ENCODE data around the gene KRTAP4-8.
"Not testable (repeated sequence)": the region's sequence is repeated elsewhere in the genome, so short reads cannot be mapped to it uniquely, and the experiment has no call there.

The KRTAP4-8 gene

GRCh38 chr17:41118721-41119120 lies 20.8 kb upstream of the KRTAP4-8 start:
- no peak for TF ChIP-seq CTCF (IDR thresholded peaks at IDR 0.05; ENCODE audit: insufficient read depth, low read depth, low read length, missing control alignments)
- peak; percentile 15 for DNase-seq (ENCODE audit: low read depth)

DNA sequence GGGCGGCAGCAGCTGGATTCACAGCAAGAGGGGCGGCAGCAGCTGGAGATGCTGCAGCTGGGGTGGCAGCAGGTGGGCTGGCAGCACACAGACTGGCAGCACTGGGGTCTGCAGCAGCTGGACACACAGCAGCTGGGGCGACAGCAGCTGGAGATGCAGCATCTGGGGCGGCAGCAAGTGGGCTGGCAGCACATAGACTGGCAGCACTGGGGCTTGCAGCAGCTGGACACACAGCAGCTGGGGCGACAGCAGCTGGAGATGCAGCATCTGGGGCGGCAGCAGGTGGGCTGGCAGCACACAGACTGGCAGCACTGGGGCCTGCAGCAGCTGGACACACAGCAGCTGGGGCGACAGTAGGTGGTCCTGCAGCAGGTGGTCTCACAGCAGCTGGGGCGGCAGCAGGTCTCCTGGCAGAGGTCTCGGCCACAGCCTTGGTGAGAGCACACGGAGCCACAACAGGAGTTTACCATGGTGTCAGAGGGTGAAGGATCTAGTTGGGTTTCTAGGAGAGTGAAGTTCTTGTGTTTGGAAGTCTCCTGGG lies 20.0 kb upstream of the KRTAP4-8 start, which contains the start of gene KRTAP4-11:
KRTAP4-11 (minus strand) TSS at position 528 of the 541 bp plus-strand sequence; CDS start at position 470, 58 bp downstream.
- DNase-seq (ENCODE audit: low read depth); H3K4me3 ChIP-seq (ENCODE audit: low read length): not testable (repeated sequence)

More at GRCh38 chr17:41118721-41119120, 20.8 kb upstream of the KRTAP4-8 start:
- H3K4me3 ChIP-seq (ENCODE audit: low read length) = no peak overlapping the region

- DNase-seq (ENCODE audit: low read depth) = no peak
- TF ChIP-seq CTCF (IDR thresholded peaks at IDR 0.05; ENCODE audit: insufficient read depth, low read depth, low read length, missing control alignments) = no peak
- H3K4me3 ChIP-seq (ENCODE audit: low read length) = no peak overlapping the region
Measured at GRCh38 chr17:41116297-41116696, 18.4 kb upstream of the KRTAP4-8 start.

- no peak for DNase-seq (ENCODE audit: low read depth)
- no peak for TF ChIP-seq CTCF (IDR thresholded peaks at IDR 0.05; ENCODE audit: insufficient read depth, low read depth, low read length, missing control alignments)
- no peak overlapping the region for H3K4me3 ChIP-seq (ENCODE audit: low read length)
Measured at GRCh38 chr17:41111151-41111885, 13.4 kb upstream of the KRTAP4-8 start.

DNA sequence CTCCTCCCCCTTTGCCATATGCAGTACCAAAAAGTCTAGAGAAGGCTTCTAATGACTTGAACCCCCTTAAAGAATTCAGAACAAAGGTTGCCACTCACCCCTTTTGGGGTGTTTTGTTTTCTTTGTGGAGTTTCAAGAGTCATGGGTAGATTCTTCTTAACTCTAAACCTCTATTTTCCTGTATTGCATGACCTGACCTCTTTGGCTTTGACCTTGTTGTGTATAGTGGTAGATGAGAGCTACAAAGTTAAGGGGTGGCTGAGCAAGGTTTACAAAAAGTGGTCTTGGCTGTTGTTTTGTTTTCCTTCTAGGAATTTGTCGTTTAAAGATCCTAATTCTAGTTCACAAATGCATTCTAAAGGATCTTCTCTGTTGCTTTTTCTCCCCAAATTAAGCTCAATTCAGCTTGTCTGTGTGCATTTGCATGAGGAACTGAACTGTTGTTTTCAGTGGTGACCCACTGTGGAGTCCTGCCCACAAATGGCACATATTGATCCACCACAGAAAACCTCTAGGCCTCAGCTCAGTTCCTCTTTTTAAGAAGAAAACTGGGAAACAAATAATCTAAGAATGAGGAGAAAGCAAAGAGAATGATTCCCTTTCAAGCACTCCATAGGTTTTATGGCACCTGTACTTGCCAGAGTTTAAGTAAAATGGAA lies 10.9 kb upstream of the KRTAP4-8 start:
- H3K4me3 ChIP-seq (ENCODE audit: low read length); DNase-seq (ENCODE audit: low read depth): not testable (repeated sequence)

- no peak for TF ChIP-seq CTCF (IDR thresholded peaks at IDR 0.05; ENCODE audit: insufficient read depth, low read depth, low read length, missing control alignments)
- DNase-seq (ENCODE audit: low read depth) = no peak
- H3K4me3 ChIP-seq (ENCODE audit: low read length) = no peak overlapping the region
Measured at GRCh38 chr17:41107941-41108450, 10.1 kb upstream of the KRTAP4-8 start.

GRCh38 chr17:41105347-41105746 lies 7.4 kb upstream of the KRTAP4-8 start, which contains the start of gene KRTAP4-9:
Gene KRTAP4-9 (plus strand): TSS chr17:41105389. CDS start chr17:41105389, 0 bp downstream.
- not testable (repeated sequence) for DNase-seq (ENCODE audit: low read depth); H3K4me3 ChIP-seq (ENCODE audit: low read length)

- not testable (repeated sequence) for H3K4me3 ChIP-seq (ENCODE audit: low read length)
- DNase-seq (ENCODE audit: low read depth) = peak; percentile 65
Measured at GRCh38 chr17:41104386-41105038, 6.6 kb upstream of the KRTAP4-8 start.
